ENCODE data around the gene HGS. TPM values are rescaled to one million over a fixed set of nuclear protein-coding genes. Genes with fewer than 3 reads are reported as not detected.
"Not testable (repeated sequence)": the region's sequence is repeated elsewhere in the genome, so short reads cannot be mapped to it uniquely, and the experiment has no call there.

Gene HGS
- total RNA-seq, 1 donor, result 57.0 TPM

GRCh38 chr17:81666342-81667191 lies 17.2 kb upstream of the HGS start, which contains the start of the genes CCDC137 and OXLD1:
Gene CCDC137 (plus strand): TSS chr17:81666737. CDS start chr17:81666767, 30 bp downstream.
Gene OXLD1 (minus strand): TSS chr17:81666605. CDS start chr17:81666577, 28 bp downstream.
- peak within 1 kb of the TSS; percentile 90 for H3K4me3 ChIP-seq (ENCODE audit: low read length)
- no peaks in the 10 kb centered on the region for H3K27me3 ChIP-seq (ENCODE audit: insufficient read depth, low read length)
- H3K4me1 ChIP-seq (ENCODE audit: insufficient read depth, low read length), result peaks cover 30% of the 10 kb centered on the region
- H3K9me3 ChIP-seq (ENCODE audit: low read depth, low read length), result no peaks in the 10 kb centered on the region

- Histone ChIP-seq H3K27me3 (ENCODE audit: insufficient read depth, low read length) (no peaks in the 10 kb centered on the region), H3K9me3 (ENCODE audit: low read depth, low read length) (no peaks in the 10 kb centered on the region), H3K4me1 (ENCODE audit: insufficient read depth, low read length) (peaks cover 30% of the 10 kb centered on the region), H3K4me3 (ENCODE audit: low read length) (no peak overlapping the region)
Measured at GRCh38 chr17:81667754-81668153, 16.1 kb upstream of the HGS start.

- no peaks in the 10 kb centered on the region for H3K27me3 ChIP-seq (ENCODE audit: insufficient read depth, low read length)
- H3K4me1 ChIP-seq (ENCODE audit: insufficient read depth, low read length), result peaks cover 11% of the 10 kb centered on the region
- no peaks in the 10 kb centered on the region for H3K9me3 ChIP-seq (ENCODE audit: low read depth, low read length)
- H3K4me3 ChIP-seq (ENCODE audit: low read length), result no peak overlapping the region
Measured at GRCh38 chr17:81672504-81672903, 11.3 kb upstream of the HGS start.

GRCh38 chr17:81672954-81673353 lies 10.9 kb upstream of the HGS start:
- no peak overlapping the region for H3K4me3 ChIP-seq (ENCODE audit: low read length)
- peaks cover 7% of the 10 kb centered on the region for H3K4me1 ChIP-seq (ENCODE audit: insufficient read depth, low read length)
- H3K9me3 ChIP-seq (ENCODE audit: low read depth, low read length), result no peaks in the 10 kb centered on the region
- no peaks in the 10 kb centered on the region for H3K27me3 ChIP-seq (ENCODE audit: insufficient read depth, low read length)

GRCh38 chr17:81673561-81674258 lies 10.1 kb upstream of the HGS start:
- H3K9me3 ChIP-seq (ENCODE audit: low read depth, low read length), result no peaks in the 10 kb centered on the region
- H3K4me3 ChIP-seq (ENCODE audit: low read length), result no peak overlapping the region
- H3K4me1 ChIP-seq (ENCODE audit: insufficient read depth, low read length), result no peaks in the 10 kb centered on the region
- no peaks in the 10 kb centered on the region for H3K27me3 ChIP-seq (ENCODE audit: insufficient read depth, low read length)

- not testable (repeated sequence) for H3K4me1 ChIP-seq (ENCODE audit: insufficient read depth, low read length); H3K27me3 ChIP-seq (ENCODE audit: insufficient read depth, low read length); H3K9me3 ChIP-seq (ENCODE audit: low read depth, low read length); H3K4me3 ChIP-seq (ENCODE audit: low read length)
Measured at GRCh38 chr17:81675515-81676221, 8.1 kb upstream of the HGS start.

GRCh38 chr17:81676906-81677305 lies 6.9 kb upstream of the HGS start:
- H3K27me3 ChIP-seq (ENCODE audit: insufficient read depth, low read length), result no peaks in the 10 kb centered on the region
- no peak overlapping the region for H3K4me3 ChIP-seq (ENCODE audit: low read length)
- no peaks in the 10 kb centered on the region for H3K4me1 ChIP-seq (ENCODE audit: insufficient read depth, low read length)
- no peaks in the 10 kb centered on the region for H3K9me3 ChIP-seq (ENCODE audit: low read depth, low read length)

GRCh38 chr17:81680150-81680549 lies 3.7 kb upstream of the HGS start:
- no peak overlapping the region for H3K4me3 ChIP-seq (ENCODE audit: low read length)
- H3K9me3 ChIP-seq (ENCODE audit: low read depth, low read length), result no peaks in the 10 kb centered on the region
- no peaks in the 10 kb centered on the region for H3K27me3 ChIP-seq (ENCODE audit: insufficient read depth, low read length)
- peaks cover 21% of the 10 kb centered on the region for H3K4me1 ChIP-seq (ENCODE audit: insufficient read depth, low read length)

GRCh38 chr17:81681672-81682071 lies 2.1 kb upstream of the HGS start:
- Histone ChIP-seq H3K9me3 (ENCODE audit: low read depth, low read length) (no peaks in the 10 kb centered on the region), H3K4me1 (ENCODE audit: insufficient read depth, low read length) (peaks cover 26% of the 10 kb centered on the region), H3K27me3 (ENCODE audit: insufficient read depth, low read length) (no peaks in the 10 kb centered on the region), H3K4me3 (ENCODE audit: low read length) (no peak overlapping the region)

- H3K4me3 ChIP-seq (ENCODE audit: low read length), result peak overlapping the region; percentile 78
- H3K4me1 ChIP-seq (ENCODE audit: insufficient read depth, low read length), result peaks cover 26% of the 10 kb centered on the region
- H3K9me3 ChIP-seq (ENCODE audit: low read depth, low read length), result no peaks in the 10 kb centered on the region
- H3K27me3 ChIP-seq (ENCODE audit: insufficient read depth, low read length), result no peaks in the 10 kb centered on the region
Measured at GRCh38 chr17:81682565-81683207, 1.1 kb upstream of the HGS start.

GRCh38 chr17:81683208-81683583 lies 615 bp upstream of the HGS start:
- no peaks in the 10 kb centered on the region for H3K9me3 ChIP-seq (ENCODE audit: low read depth, low read length)
- no peaks in the 10 kb centered on the region for H3K27me3 ChIP-seq (ENCODE audit: insufficient read depth, low read length)
- peak overlapping the region; percentile 78 for H3K4me3 ChIP-seq (ENCODE audit: low read length)
- H3K4me1 ChIP-seq (ENCODE audit: insufficient read depth, low read length), result peaks cover 26% of the 10 kb centered on the region

GRCh38 chr17:81684442-81684911 lies 666 bp downstream of the HGS start:
- Histone ChIP-seq H3K4me1 (ENCODE audit: insufficient read depth, low read length) (peaks cover 26% of the 10 kb centered on the region), H3K4me3 (ENCODE audit: low read length) (peak overlapping the region; percentile 78), H3K27me3 (ENCODE audit: insufficient read depth, low read length) (no peaks in the 10 kb centered on the region), H3K9me3 (ENCODE audit: low read depth, low read length) (no peaks in the 10 kb centered on the region)

GRCh38 chr17:81685108-81685507 lies 1.3 kb downstream of the HGS start:
- H3K9me3 ChIP-seq (ENCODE audit: low read depth, low read length), result no peaks in the 10 kb centered on the region
- peaks cover 26% of the 10 kb centered on the region for H3K4me1 ChIP-seq (ENCODE audit: insufficient read depth, low read length)
- no peaks in the 10 kb centered on the region for H3K27me3 ChIP-seq (ENCODE audit: insufficient read depth, low read length)
- H3K4me3 ChIP-seq (ENCODE audit: low read length), result no peak overlapping the region

GRCh38 chr17:81686614-81687013 lies 2.8 kb downstream of the HGS start:
- no peak overlapping the region for H3K4me3 ChIP-seq (ENCODE audit: low read length)
- peaks cover 26% of the 10 kb centered on the region for H3K4me1 ChIP-seq (ENCODE audit: insufficient read depth, low read length)
- H3K27me3 ChIP-seq (ENCODE audit: insufficient read depth, low read length), result no peaks in the 10 kb centered on the region
- H3K9me3 ChIP-seq (ENCODE audit: low read depth, low read length), result no peaks in the 10 kb centered on the region

Measured in mononuclear cell (primary cell).